ENCODE measurements around the gene TMEM80.

TMEM80 gene

GRCh38 chr11:742571-743201 lies 47.1 kb downstream of the TMEM80 start:
- DNase-seq (ENCODE audit: low read depth in 3 of 3, low spot score in 1 of 3), result no peak

- DNase-seq (ENCODE audit: low read depth in 3 of 3, low spot score in 1 of 3), result no peak
These were observed 49.8 kb downstream of the TMEM80 start for GRCh38 chr11:745428-745827.

GRCh38 chr11:746289-747157 lies 50.9 kb downstream of the TMEM80 start:
- no peak for DNase-seq (ENCODE audit: low read depth in 3 of 3, low spot score in 1 of 3)

- DNase-seq (ENCODE audit: low read depth in 3 of 3, low spot score in 1 of 3), result peak; percentile 49 to 71 (median 53)
These were observed 51.8 kb downstream of the TMEM80 start, which contains the start of gene TALDO1 for GRCh38 chr11:747158-748006. Gene TALDO1, plus strand, starts transcription at chr11:747464. Its CDS starts 18 bp downstream, at chr11:747482.

GRCh38 chr11:748007-748359 lies 52.4 kb downstream of the TMEM80 start:
- DNase-seq (ENCODE audit: low read depth in 3 of 3, low spot score in 1 of 3), result no peak

GRCh38 chr11:749731-750130 lies 54.1 kb downstream of the TMEM80 start:
- DNase-seq (ENCODE audit: low read depth in 3 of 3, low spot score in 1 of 3), result no peak
